ENCODE data around the gene TRIM41. TPM values are rescaled to one million over a fixed set of nuclear protein-coding genes. Genes with fewer than 3 reads are reported as not detected.

The TRIM41 gene
- polyA plus RNA-seq, 1 donor from 2014 or later = 32.1 TPM

GRCh38 chr5:181203777-181204112 is 19.3 kb upstream of the TRIM41 start:
- Histone ChIP-seq H3K4me2 (ENCODE audit: low read length) (no peak overlapping the region), H3K36me3 (ENCODE audit: insufficient read depth, low read length) (no peaks in the 10 kb centered on the region), H4K20me1 (ENCODE audit: insufficient read depth) (no peaks in the 10 kb centered on the region), H3K9me3 (ENCODE audit: low read length) (no peaks in the 10 kb centered on the region), H3K27ac (ENCODE audit: low read length) (no peak overlapping the region), H2AFZ (ENCODE audit: low read depth, low read length) (no peak overlapping the region), H3K9ac (ENCODE audit: low read length) (peak overlapping the region; percentile 20), H3K4me3 (ENCODE audit: low read length) (peak overlapping the region; percentile 77), H3K9me2 (ENCODE audit: insufficient read depth, low read length) (no peaks in the 10 kb centered on the region), H3F3A (ENCODE audit: insufficient read depth, low read length, poor library complexity, severe bottlenecking) (peaks cover 6% of the 10 kb centered on the region), H3K79me2 (replicated peaks; ENCODE audit: insufficient read depth, low read length) (no peaks in the 10 kb centered on the region), H3K27me3 (ENCODE audit: insufficient read depth, low read depth, low read length) (peaks cover 57% of the 10 kb centered on the region)
- TF ChIP-seq POLR2AphosphoS5 (IDR thresholded peaks at IDR 0.05) (no peak), SMC3 (conservative IDR thresholded peaks at IDR 0.05; ENCODE audit: poor library complexity) (no peak), MXI1 (conservative IDR thresholded peaks at IDR 0.05; ENCODE audit: poor library complexity, severe bottlenecking) (no peak)

DNA sequence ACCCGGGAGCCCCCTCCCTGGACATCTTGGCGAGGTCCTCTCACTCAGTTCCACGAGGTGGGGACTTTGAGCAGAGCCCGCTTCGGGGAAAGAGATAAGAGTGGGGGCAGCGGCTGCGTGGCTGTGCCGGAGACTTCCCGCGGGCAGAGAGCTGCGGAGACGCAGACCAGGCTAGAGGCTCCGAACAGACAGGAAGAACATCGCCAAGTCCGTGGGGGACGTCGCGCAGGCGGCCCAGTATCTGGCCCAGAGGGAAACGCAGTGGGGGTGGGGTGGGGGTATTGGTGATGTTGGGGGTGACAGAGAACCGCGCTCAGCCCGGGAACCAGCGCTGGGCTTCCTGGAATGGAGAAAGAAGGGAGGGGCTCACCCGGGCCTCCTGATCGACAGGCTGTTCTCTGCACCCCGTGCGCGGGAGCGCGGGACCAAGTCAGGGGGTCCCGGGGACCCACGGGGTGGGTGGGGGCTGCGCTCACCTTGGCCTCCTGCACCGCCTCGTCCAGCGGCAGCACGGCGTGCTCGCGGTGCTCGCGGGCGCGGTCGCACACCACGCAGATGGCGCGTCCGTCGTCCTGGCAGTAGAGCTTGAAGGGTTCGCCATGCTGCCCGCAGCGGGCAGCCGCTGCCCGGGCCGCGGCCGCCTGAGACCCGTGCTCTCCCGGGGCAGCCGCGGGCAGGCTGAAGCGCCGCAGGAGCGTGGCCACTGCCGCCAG is 18.8 kb upstream of the TRIM41 start:
- H3F3A ChIP-seq (ENCODE audit: insufficient read depth, low read length, poor library complexity, severe bottlenecking) = peaks cover 6% of the 10 kb centered on the region
- peak; percentile 54 for TF ChIP-seq MXI1 (conservative IDR thresholded peaks at IDR 0.05; ENCODE audit: poor library complexity, severe bottlenecking)
- TF ChIP-seq EZH2 (IDR thresholded peaks at IDR 0.05; ENCODE audit: borderline replicate concordance, insufficient read depth, low read length, poor library complexity, severe bottlenecking) = no peak
- TF ChIP-seq, protein P1, sequence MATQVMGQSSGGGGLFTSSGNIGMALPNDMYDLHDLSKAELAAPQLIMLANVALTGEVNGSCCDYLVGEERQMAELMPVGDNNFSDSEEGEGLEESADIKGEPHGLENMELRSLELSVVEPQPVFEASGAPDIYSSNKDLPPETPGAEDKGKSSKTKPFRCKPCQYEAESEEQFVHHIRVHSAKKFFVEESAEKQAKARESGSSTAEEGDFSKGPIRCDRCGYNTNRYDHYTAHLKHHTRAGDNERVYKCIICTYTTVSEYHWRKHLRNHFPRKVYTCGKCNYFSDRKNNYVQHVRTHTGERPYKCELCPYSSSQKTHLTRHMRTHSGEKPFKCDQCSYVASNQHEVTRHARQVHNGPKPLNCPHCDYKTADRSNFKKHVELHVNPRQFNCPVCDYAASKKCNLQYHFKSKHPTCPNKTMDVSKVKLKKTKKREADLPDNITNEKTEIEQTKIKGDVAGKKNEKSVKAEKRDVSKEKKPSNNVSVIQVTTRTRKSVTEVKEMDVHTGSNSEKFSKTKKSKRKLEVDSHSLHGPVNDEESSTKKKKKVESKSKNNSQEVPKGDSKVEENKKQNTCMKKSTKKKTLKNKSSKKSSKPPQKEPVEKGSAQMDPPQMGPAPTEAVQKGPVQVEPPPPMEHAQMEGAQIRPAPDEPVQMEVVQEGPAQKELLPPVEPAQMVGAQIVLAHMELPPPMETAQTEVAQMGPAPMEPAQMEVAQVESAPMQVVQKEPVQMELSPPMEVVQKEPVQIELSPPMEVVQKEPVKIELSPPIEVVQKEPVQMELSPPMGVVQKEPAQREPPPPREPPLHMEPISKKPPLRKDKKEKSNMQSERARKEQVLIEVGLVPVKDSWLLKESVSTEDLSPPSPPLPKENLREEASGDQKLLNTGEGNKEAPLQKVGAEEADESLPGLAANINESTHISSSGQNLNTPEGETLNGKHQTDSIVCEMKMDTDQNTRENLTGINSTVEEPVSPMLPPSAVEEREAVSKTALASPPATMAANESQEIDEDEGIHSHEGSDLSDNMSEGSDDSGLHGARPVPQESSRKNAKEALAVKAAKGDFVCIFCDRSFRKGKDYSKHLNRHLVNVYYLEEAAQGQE (IDR thresholded peaks at IDR 0.05; ENCODE audit: borderline replicate concordance) = no peak
- H3K27ac ChIP-seq (ENCODE audit: low read length) = no peak overlapping the region
- no peak overlapping the region for H2AFZ ChIP-seq (ENCODE audit: low read depth, low read length)
- no peaks in the 10 kb centered on the region for H4K20me1 ChIP-seq (ENCODE audit: insufficient read depth)
- H3K4me3 ChIP-seq (ENCODE audit: low read length) = peak overlapping the region; percentile 77
- no peaks in the 10 kb centered on the region for H3K36me3 ChIP-seq (ENCODE audit: insufficient read depth, low read length)
- no peaks in the 10 kb centered on the region for H3K9me3 ChIP-seq (ENCODE audit: low read length)
- H3K9me2 ChIP-seq (ENCODE audit: insufficient read depth, low read length) = no peaks in the 10 kb centered on the region
- no peaks in the 10 kb centered on the region for H3K79me2 ChIP-seq (replicated peaks; ENCODE audit: insufficient read depth, low read length)
- peak overlapping the region; percentile 50 for H3K9ac ChIP-seq (ENCODE audit: low read length)
- peaks cover 57% of the 10 kb centered on the region for H3K27me3 ChIP-seq (ENCODE audit: insufficient read depth, low read depth, low read length)
- no peak overlapping the region for H3K4me2 ChIP-seq (ENCODE audit: low read length)

GRCh38 chr5:181204826-181205760 is 18.0 kb upstream of the TRIM41 start, which contains the start of gene TRIM7:
TRIM7 (minus strand) TSS chr5:181205196; CDS start chr5:181205110, 86 bp downstream.
- Histone ChIP-seq H3K4me3 (ENCODE audit: low read length) (peak within 1 kb of the TSS; percentile 77), H3K36me3 (ENCODE audit: insufficient read depth, low read length) (no peaks in the 10 kb centered on the region), H3K27me3 (ENCODE audit: insufficient read depth, low read depth, low read length) (peaks cover 55% of the 10 kb centered on the region), H3K4me2 (ENCODE audit: low read length) (peak within 1 kb of the TSS; percentile 64), H3K79me2 (replicated peaks; ENCODE audit: insufficient read depth, low read length) (no peaks in the 10 kb centered on the region), H3K9me2 (ENCODE audit: insufficient read depth, low read length) (no peaks in the 10 kb centered on the region), H4K20me1 (ENCODE audit: insufficient read depth) (no peaks in the 10 kb centered on the region), H3K27ac (ENCODE audit: low read length) (no peak within 1 kb of the TSS), H3K9me3 (ENCODE audit: low read length) (no peaks in the 10 kb centered on the region), H2AFZ (ENCODE audit: low read depth, low read length) (no peak within 1 kb of the TSS), H3K9ac (ENCODE audit: low read length) (peak within 1 kb of the TSS; percentile 50), H3F3A (ENCODE audit: insufficient read depth, low read length, poor library complexity, severe bottlenecking) (peaks cover 6% of the 10 kb centered on the region)
- TF ChIP-seq POLR2AphosphoS5 (IDR thresholded peaks at IDR 0.05) (no peak), EP300 (conservative IDR thresholded peaks at IDR 0.05; ENCODE audit: poor library complexity, severe bottlenecking) (no peak), SMC3 (conservative IDR thresholded peaks at IDR 0.05; ENCODE audit: poor library complexity) (no peak), MXI1 (conservative IDR thresholded peaks at IDR 0.05; ENCODE audit: poor library complexity, severe bottlenecking) (peak; percentile 14), EZH2 (IDR thresholded peaks at IDR 0.05; ENCODE audit: borderline replicate concordance, insufficient read depth, low read length, poor library complexity, severe bottlenecking) (no peak), RAD21 (conservative IDR thresholded peaks at IDR 0.05) (peak; percentile 8), CTCF (IDR thresholded peaks at IDR 0.05; ENCODE audit: poor library complexity, severe bottlenecking) (peak; percentile 10), TAF1 (IDR thresholded peaks at IDR 0.05; ENCODE audit: low read depth) (no peak)
- TF ChIP-seq, protein P1 (IDR thresholded peaks at IDR 0.05; ENCODE audit: borderline replicate concordance) = no peak

All from neural cell (in vitro differentiated cells).